K562 (cell line): ENCODE data around the gene DIP2A. TPM values are rescaled to one million over a fixed set of nuclear protein-coding genes. Genes with fewer than 3 reads are reported as not detected.

Experiments used
- ATAC-seq: fragments of 200-7000 bp; cut with Tn5 transposase; 3 replicates; pipeline ENCODE4 v1.9.1; 2020; ENCODE audit warnings: moderate library complexity
- BruUV-seq: library from RNA; stranded (reverse); fragments of 400-500 nt; replicated peaks from 2 replicates; lab custom pipeline; 2021; lab: Mats Ljungman, UMichigan
- CTCF ChIA-PET: fragments of 300-600 bp; formaldehyde crosslinking; extraction: SDS; loops from one replicate; lab custom pipeline; 2021; ENCODE audit warnings: low intra/inter-chr PET ratio; lab: Yijun Ruan, JAX
- POLR2A ChIA-PET: fragments of 300-600, 350-650 bp; sonication (Branson Sonifier 250); formaldehyde crosslinking; extraction: SDS; loops from one replicate; lab custom pipeline; 2021; ENCODE audit warnings: antibody characterized with exemption, inconsistent platforms; lab: Yijun Ruan, JAX
- DNase-seq, 4 experiments: peaks; one replicate each; pipeline versions ENCODE4 v3.0.0 to v3.0.0-alpha.2; 2011 to 2018; ENCODE audit warnings: low spot score in 3 of 4, mixed read lengths in 3 of 4; ENCODE audit errors: extremely low read depth in 1 of 4
- FAIRE-seq: peaks from 2 replicates; lab custom pipeline; 2011; peaks lifted over from hg19 to GRCh38; lab: Jason Lieb, UNC
- H2AFZ ChIP-seq: 2 replicates; pipeline ENCODE4 v1.6.0; 2011; ENCODE audit warnings: low read depth, low read length, control low read depth, inconsistent platforms
- H3K27ac ChIP-seq: fragments of 200-600 bp; 3 replicates; pipeline ENCODE4 v1.8.0; 2011; ENCODE audit warnings: low read depth, mild to moderate bottlenecking, control low read depth, inconsistent platforms, low read length, moderate library complexity, mixed read lengths; ENCODE audit errors: extremely low read depth
- H3K27me3 ChIP-seq, 2 experiments: fragments of 300-600 bp in 1 of 2; 2 replicates in 1 of 2; 3 replicates in 1 of 2; pipeline versions ENCODE4 v1.6.0 to v1.8.0; 2011; ENCODE audit warnings: inconsistent platforms in 2 of 2, low read length in 2 of 2, mild to moderate bottlenecking in 1 of 2, mixed read lengths in 1 of 2, moderate library complexity in 1 of 2; ENCODE audit not compliant: control insufficient read depth in 2 of 2, insufficient read depth in 2 of 2
- H3K36me3 ChIP-seq: fragments of 300-600 bp; 3 replicates; pipeline ENCODE4 v1.8.0; 2011; ENCODE audit warnings: mild to moderate bottlenecking, low read length, inconsistent platforms; ENCODE audit not compliant: control insufficient read depth, insufficient read depth
- H3K4me1 ChIP-seq, 2 experiments: fragments of 200-600 bp in 1 of 2; replicated peaks in 1 of 2; 2 replicates in 1 of 2; 3 replicates in 1 of 2; pipeline versions ENCODE4 v1.5.1 to v1.8.0; 2011; ENCODE audit warnings: inconsistent platforms in 2 of 2, low read length in 2 of 2, mild to moderate bottlenecking in 1 of 2, mixed read lengths in 1 of 2, moderate library complexity in 1 of 2; ENCODE audit not compliant: control insufficient read depth in 2 of 2, insufficient read depth in 2 of 2
- H3K4me2 ChIP-seq: 2 replicates; pipeline ENCODE4 v1.6.1; 2011; ENCODE audit warnings: low read length, control low read depth, inconsistent platforms, mixed read lengths; ENCODE audit not compliant: insufficient read depth
- H3K4me3 ChIP-seq: fragments of 200-600 bp; sonication (generic), shearing (Covaris generic); 2 replicates; pipeline ENCODE4 v1.5.1; 2016; ENCODE audit warnings: control low read depth, inconsistent platforms
- H3K79me2 ChIP-seq: fragments of 200-600 bp; 3 replicates; pipeline ENCODE4 v1.8.0; 2011; ENCODE audit warnings: low read length, inconsistent platforms; ENCODE audit not compliant: control insufficient read depth, insufficient read depth
- H3K9ac ChIP-seq, 2 experiments: 2 replicates each; pipeline versions ENCODE4 v1.6.0 to v1.6.1; 2011; ENCODE audit warnings: low read depth in 2 of 2, low read length in 2 of 2, control low read depth in 1 of 2, inconsistent platforms in 1 of 2, mild to moderate bottlenecking in 1 of 2, mixed read lengths in 1 of 2; ENCODE audit not compliant: insufficient read depth in 1 of 2
- H3K9me1 ChIP-seq: one replicate; pipeline ENCODE4 v1.6.0; 2011; ENCODE audit warnings: inconsistent platforms, mild to moderate bottlenecking, low read length, moderate library complexity; ENCODE audit not compliant: control insufficient read depth, insufficient read depth
- H3K9me3 ChIP-seq: replicated peaks from 2 replicates; pipeline ENCODE4 v1.5.1; 2011; ENCODE audit warnings: low read depth, low read length, inconsistent platforms; ENCODE audit not compliant: control insufficient read depth, insufficient read depth
- H4K20me1 ChIP-seq: replicated peaks from 2 replicates; pipeline ENCODE4 v1.6.1; 2011; ENCODE audit warnings: low read length, inconsistent platforms, mixed read lengths; ENCODE audit not compliant: control insufficient read depth, insufficient read depth
- MNT ChIP-seq, 2 experiments: fragments of 450-650 bp; conservative IDR thresholded peaks; 2 replicates each; pipeline ENCODE4 v1.6.1; 2017; ENCODE audit warnings: mild to moderate bottlenecking in 2 of 2, moderate library complexity in 2 of 2
- POLR2G ChIP-seq: fragments of 200-400 bp; formaldehyde crosslinking; IDR thresholded peaks from 2 replicates; pipeline ENCODE4 v1.6.1; 2017; ENCODE audit warnings: low read depth, mild to moderate bottlenecking, antibody characterized with exemption, low read length, moderate library complexity
- RBM22 ChIP-seq: fragments of 200-400 bp; formaldehyde crosslinking; IDR thresholded peaks from 2 replicates; pipeline ENCODE4 v1.6.1; 2018; ENCODE audit warnings: low read length, low read depth; ENCODE audit not compliant: poor library complexity, severe bottlenecking
- WGBS: fragments of 100-300 bp; shearing (Covaris generic); methylation state at CpG from one replicate; pipeline ENCODE4 v1.1.6; 2016; ENCODE audit warnings: low coverage, mixed read lengths; ENCODE audit not compliant: insufficient coverage; ENCODE audit errors: missing lambda C conversion rate; 5-methylcytosine and 5-hydroxymethylcytosine counted together
- in situ Hi-C: fragments of 300-500 bp; cut with MboI; formaldehyde crosslinking; loops from 4 replicates; pipeline ENCODE4 v1.15.0; 2018; ENCODE audit warnings: inconsistent platforms, mixed read lengths
- intact Hi-C: fragments of 100-400 bp; cut with micrococcal nuclease; formaldehyde crosslinking; loops from 2 replicates; pipeline ENCODE4 v1.14.2; 2022
- polyA plus RNA-seq, 8 experiments: library from polyadenylated mRNA; depleted of rRNA in 4 of 8; stranded (reverse) in 5 of 8; unstranded in 3 of 8; fragments of >200 nt; fragmentation: Nextera tagmentation in 2 of 8; fragmentation: Illumina TruSeq in 1 of 8; extraction: Ambion mirVana in 2 of 8; extraction: Trizol in 1 of 8; gene quantifications; 2 replicates each; pipeline versions ENCODE4 v1.2.1 to v1.2.3, GENCODE V29; 2011 to 2014; ENCODE audit warnings: inconsistent platforms in 1 of 8, missing spikeins in 1 of 8
- total RNA-seq, 7 experiments: library from RNA; depleted of rRNA in 6 of 7; stranded (reverse); fragments of >200 nt in 6 of 7; fragmentation: Illumina TruSeq in 2 of 7; extraction: Trizol in 2 of 7; gene quantifications; 2 replicates each; pipeline versions ENCODE4 v1.2.1 to v1.2.3, GENCODE V29; 2011 to 2021; ENCODE audit warnings: low replicate concordance in 1 of 7

Gene DIP2A
- total and polyA plus RNA-seq, 9 of the 15 experiments (the other 6 are each of a cell fraction or from before 2014, with no cell fraction given): 4.3 to 34.5 (median 20.3) TPM

GRCh38 chr21:46429754-46430681 lies 28.7 kb upstream of the DIP2A start:
- 90% methylated on average over 31 of the region's 31 CpGs for WGBS
- Histone ChIP-seq H3K4me1 (peaks cover 0 to 4% of the 10 kb centered on the region in 2 experiments; a peak in 1 of 5 replicates), H2AFZ (no peak overlapping the region), H3K9me1 (no peaks in the 10 kb centered on the region), H3K79me2 (no peaks in the 10 kb centered on the region), H3K9me3 (no peaks in the 10 kb centered on the region), H3K27ac (no peak overlapping the region), H3K4me3 (no peak overlapping the region), H3K9ac (no peak overlapping the region), H4K20me1 (no peaks in the 10 kb centered on the region), H3K36me3 (peaks cover 70% of the 10 kb centered on the region), H3K27me3 (no peaks in the 10 kb centered on the region), H3K4me2 (no peak overlapping the region)
- BruUV-seq: no TSS peak
- POLR2A ChIA-PET: interaction anchor here (0.7 kb wide), 1 partner anchor 9 kb away, joined by 3 read pairs; no protein-coding TSS in a partner anchor
- CTCF ChIA-PET: no interaction called here
- in situ Hi-C loops: no loop called here
- DNase-seq (no peak), ATAC-seq (no peak), FAIRE-seq (no peak)
- intact Hi-C loops: no loop called here
- TF ChIP-seq MNT (conservative IDR thresholded peaks at IDR 0.05): no peak
- peak; percentile 41 for TF ChIP-seq POLR2G
- peak; percentile 15 for TF ChIP-seq RBM22
